Hepatocyte (in vitro differentiated cells): ENCODE results near the gene EXOC4.

ENCODE experiments used
- EZH2phosphoT487 ChIP-seq: fragments of 200-600 bp; sonication (generic); IDR thresholded peaks from one replicate; pipeline ENCODE4 v1.6.1; 2018; ENCODE audit warnings: antibody characterized with exemption, mild to moderate bottlenecking, low read depth, moderate library complexity; ENCODE audit not compliant: unreplicated experiment, severe bottlenecking
- TF ChIP-seq, protein P1 (sequence below): fragments of 200-600 bp; sonication (generic); IDR thresholded peaks from 2 replicates; pipeline ENCODE4 v1.5.1; 2016; ENCODE audit warnings: antibody characterized with exemption, mild to moderate bottlenecking; ENCODE audit not compliant: poor library complexity

DNA sequence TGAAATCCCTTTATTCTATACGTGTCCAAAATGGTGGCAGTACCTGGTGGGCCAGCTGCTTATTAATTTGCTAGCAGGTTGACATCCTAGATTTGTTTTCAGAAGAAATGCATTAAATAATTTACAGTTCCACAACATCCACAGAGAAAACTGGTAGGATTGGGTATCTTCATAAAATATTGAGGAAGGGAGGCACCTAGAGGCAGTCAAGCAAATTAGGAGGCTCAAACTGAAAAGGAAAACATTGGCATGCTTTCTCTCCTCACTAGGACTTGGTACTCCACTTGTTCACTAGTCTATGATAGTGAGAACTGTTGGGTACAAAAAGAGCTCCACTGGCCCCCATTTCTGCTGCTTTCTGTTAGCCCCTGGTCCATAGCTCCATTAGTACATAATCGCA lies 855.9 kb downstream of the EXOC4 start:
- TF ChIP-seq, protein P1, sequence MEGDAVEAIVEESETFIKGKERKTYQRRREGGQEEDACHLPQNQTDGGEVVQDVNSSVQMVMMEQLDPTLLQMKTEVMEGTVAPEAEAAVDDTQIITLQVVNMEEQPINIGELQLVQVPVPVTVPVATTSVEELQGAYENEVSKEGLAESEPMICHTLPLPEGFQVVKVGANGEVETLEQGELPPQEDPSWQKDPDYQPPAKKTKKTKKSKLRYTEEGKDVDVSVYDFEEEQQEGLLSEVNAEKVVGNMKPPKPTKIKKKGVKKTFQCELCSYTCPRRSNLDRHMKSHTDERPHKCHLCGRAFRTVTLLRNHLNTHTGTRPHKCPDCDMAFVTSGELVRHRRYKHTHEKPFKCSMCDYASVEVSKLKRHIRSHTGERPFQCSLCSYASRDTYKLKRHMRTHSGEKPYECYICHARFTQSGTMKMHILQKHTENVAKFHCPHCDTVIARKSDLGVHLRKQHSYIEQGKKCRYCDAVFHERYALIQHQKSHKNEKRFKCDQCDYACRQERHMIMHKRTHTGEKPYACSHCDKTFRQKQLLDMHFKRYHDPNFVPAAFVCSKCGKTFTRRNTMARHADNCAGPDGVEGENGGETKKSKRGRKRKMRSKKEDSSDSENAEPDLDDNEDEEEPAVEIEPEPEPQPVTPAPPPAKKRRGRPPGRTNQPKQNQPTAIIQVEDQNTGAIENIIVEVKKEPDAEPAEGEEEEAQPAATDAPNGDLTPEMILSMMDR = no peak
- no peak for TF ChIP-seq EZH2phosphoT487
